22Rv1 (cell line): ENCODE results near the gene MYD88.

Source experiments
- H3K27ac ChIP-seq: fragments of 450-650 bp; 2 replicates; pipeline ENCODE4 v1.5.1; 2017
- CTCF ChIP-seq: fragments of 450-650 bp; IDR thresholded peaks from 2 replicates; pipeline ENCODE4 v1.5.1; 2017; ENCODE audit warnings: mild to moderate bottlenecking
- ZFX ChIP-seq: fragments of 450-650 bp; IDR thresholded peaks from 2 replicates; pipeline ENCODE4 v1.6.1; 2017; ENCODE audit warnings: antibody characterized with exemption, borderline replicate concordance

Gene MYD88

DNA sequence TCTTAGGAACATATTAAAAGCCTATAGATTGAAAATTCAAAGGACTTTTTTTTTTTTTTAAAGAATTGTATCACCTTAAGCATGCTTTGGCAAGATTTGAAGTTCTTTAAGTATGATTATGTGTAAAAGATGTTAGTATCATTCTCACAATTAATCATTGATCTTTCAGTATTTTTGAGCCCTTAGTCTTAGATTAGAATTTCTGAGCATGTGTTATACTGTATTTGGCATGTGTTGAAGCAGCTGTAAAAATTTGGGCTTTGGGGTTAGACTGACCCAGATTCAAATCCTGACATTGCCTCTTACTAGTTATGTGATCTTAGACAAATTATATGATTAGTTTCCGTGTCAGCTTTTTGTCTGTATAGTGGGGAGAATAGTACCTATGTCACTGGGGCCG lies 33.2 kb downstream of the MYD88 start:
- TF ChIP-seq CTCF (no peak), ZFX (no peak)
- H3K27ac ChIP-seq = no peak overlapping the region

DNA sequence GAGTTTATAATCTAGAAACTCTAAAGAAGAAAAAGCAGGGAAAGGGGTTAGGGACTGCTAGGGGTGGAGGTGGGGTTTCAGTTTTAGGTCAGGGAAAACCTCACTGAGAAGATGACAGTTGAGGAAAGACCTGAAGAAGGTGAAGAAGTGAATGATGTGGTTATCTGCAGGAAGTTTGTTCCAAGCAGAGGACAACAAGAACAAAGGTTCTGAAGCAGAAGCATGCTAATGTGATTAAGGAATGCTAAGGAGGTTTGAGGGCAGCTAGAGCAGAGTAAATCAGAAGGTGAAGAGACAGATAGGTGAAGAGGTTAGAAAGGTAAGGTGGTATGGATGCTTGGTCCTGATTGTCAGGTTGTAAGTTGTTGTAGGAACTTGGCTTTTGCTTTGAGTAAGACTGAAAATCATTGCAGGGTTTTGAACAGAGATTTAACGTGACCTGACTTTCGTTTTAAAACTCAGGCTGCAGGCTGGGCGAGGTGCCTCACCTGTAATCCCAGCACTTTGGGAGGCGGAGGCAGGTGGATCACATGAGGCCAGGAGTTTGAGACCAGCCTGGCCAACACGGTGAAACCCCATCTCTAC lies 35.5 kb downstream of the MYD88 start:
- H3K27ac ChIP-seq = no peak overlapping the region
- TF ChIP-seq CTCF (no peak), ZFX (no peak)

DNA sequence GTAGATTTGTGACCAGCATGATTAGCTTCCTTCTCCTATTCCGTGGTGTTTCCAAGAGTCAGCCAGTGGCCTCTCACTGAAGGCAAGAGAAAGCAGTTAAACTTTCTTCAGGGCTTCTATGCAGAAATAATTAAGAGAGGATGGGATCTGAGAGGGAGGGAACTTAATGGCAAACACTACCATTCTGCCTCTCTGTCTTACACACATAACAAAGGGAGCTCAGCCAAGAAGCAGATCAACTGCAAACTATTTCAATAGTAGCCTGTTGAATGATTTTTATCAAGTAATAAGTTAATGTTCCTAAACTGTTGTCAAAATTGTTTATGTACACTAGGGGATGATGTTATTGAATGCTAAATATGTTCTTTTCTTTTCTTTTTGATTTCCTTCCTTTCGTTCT lies 38.7 kb downstream of the MYD88 start:
- no peak overlapping the region for H3K27ac ChIP-seq
- TF ChIP-seq CTCF = no peak
- no peak for TF ChIP-seq ZFX

GRCh38 chr3:38186781-38187180 lies 48.3 kb downstream of the MYD88 start:
- no peak overlapping the region for H3K27ac ChIP-seq
- TF ChIP-seq CTCF (no peak), ZFX (no peak)

- TF ChIP-seq CTCF (no peak), ZFX (no peak)
These were observed 52.0 kb downstream of the MYD88 start for GRCh38 chr3:38190481-38190881.

More at GRCh38 chr3:38190481-38190881, 52.0 kb downstream of the MYD88 start:
- H3K27ac ChIP-seq = no peak overlapping the region
